Fibroblast of skin of right quadriceps (primary cell): ENCODE results near the gene TRAF6.

Experiments used
- DNase-seq: peaks from one replicate; pipeline ENCODE4 v3.0.0-alpha.2; 2013

TRAF6 gene

DNA sequence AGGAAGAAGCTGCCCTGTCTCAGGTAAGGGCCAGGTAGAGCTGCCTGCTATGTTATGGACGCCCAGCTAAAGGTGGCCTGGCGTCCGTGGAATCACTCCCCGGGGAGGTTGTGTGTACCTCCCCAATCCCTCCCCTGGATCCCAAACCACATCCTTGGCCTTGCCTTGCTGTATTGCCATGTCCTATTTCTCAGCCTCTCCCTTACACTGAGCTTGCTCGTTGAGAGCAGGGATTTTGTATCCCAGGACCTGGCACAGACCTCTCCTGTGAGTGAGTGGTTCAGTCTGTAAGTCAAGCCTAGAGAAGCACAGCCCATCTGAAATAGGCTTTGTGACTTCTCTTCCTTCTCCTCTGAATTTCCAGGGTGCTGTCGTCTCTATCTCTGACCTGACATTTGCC lies 53.9 kb downstream of the TRAF6 start:
- DNase-seq, result no peak

GRCh38 chr11:36455658-36456111 lies 54.4 kb downstream of the TRAF6 start:
- DNase-seq, result peak; percentile 98

DNA sequence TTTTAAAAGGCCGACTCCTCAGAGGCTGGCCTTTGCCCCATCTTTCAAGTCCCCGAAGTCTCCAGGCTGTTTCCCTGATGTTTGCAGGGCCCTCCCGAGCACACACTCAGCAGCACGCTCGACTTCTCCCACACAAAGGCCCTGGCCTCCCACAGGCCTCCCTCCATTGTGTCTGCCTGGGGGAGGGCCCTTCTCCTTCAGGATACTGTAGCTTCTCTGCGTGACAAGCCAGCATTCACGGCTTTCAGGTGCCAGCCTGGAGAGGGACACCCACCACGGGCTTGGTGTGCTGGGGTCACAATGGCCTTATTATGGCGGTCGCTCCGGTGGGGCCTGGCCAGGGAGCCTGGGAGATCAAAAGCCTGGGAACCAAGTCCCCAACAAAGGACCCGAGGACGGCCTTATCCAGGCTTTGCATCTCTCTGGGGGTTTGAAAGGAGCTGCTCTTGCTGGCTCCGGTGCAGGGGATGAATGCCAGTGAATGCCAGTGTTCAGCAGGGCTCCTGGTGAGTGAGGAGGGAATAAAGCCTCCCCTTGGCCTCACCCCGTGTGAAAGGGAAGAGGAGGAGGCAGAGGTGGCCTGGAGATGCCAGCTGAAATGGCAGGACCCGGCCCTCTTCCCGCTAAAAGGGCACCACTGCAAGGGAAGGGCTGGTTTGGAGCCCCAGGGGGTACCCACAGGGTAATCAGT lies 55.0 kb downstream of the TRAF6 start:
- DNase-seq, result no peak

GRCh38 chr11:36454551-36454940 lies 55.5 kb downstream of the TRAF6 start:
- no peak for DNase-seq

DNA sequence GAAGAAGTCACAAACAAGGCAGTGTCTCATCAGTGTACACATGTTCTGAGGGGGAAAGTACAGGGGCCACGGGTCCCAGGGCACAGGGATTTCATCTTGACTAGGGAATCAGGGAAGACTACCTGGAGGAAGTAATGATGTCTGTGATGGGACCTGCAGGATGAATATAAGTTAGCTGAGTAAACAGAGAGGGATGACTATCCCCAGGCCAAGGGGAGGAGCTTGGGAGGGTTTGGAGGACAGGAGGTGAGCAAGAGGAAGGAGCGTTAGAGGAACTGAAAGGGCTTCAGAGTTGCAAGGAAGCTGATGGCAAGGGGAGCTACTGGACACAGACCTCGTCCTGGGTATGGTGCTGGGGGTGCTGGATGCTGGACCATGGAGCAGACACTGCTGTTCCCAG lies 56.4 kb downstream of the TRAF6 start:
- no peak for DNase-seq

- DNase-seq, result no peak
Observed at GRCh38 chr11:36452961-36453360, 57.1 kb downstream of the TRAF6 start.

DNA sequence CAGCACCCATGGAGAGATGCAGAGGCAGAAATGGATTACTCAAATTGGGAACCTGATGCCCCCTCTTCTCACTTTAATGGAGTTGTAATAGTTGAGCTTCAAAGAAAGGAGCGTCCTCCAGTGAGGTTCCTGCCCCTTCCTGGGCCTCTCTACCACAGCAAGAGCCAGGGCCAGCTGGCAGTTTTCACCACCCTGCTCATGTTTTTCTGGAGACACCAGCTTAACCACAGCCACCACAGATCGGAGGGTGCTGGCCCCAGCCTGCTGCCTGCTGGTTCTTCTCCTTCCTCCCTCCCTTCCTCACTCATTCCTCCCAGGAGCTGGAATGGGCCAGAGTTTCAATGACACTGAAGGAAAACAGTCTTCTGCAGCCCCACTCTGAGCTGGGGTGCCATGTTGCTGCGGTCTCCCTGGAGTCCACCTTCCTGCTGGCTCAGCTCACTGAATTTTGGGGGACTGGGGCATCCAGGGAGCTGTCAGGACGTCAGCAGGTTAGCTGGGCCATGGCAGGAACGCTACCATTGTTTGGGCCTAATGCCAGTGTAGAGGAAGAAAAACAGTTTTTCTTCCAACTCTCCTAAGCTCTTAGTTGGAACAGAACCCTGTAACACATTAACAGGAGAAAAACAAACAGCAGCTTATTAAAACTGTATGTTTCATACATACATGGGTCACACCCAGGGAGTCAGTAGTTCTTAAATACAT lies 57.7 kb downstream of the TRAF6 start:
- DNase-seq, result peak; percentile 14

DNA sequence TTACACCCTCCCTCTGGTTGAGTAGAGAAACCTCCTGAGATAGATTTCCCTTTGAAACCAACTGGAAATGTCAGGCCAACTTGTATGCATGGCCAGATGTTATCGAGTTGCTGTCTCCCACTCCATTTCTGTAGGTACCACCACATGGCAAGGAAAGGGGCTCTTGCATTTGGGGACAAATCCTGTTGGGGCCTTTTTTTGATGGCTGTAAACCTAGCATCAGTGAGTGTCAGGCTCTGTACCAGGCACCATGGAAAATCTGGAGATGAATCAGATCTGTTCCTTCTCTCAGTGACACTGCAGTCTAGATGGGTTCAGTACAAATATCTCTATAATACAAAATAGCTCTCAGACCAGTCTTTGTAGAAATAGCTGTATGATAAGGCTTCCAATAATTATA lies 58.4 kb downstream of the TRAF6 start:
- DNase-seq, result no peak

- no peak for DNase-seq
Observed at GRCh38 chr11:36451045-36451444, 59.0 kb downstream of the TRAF6 start.

DNA sequence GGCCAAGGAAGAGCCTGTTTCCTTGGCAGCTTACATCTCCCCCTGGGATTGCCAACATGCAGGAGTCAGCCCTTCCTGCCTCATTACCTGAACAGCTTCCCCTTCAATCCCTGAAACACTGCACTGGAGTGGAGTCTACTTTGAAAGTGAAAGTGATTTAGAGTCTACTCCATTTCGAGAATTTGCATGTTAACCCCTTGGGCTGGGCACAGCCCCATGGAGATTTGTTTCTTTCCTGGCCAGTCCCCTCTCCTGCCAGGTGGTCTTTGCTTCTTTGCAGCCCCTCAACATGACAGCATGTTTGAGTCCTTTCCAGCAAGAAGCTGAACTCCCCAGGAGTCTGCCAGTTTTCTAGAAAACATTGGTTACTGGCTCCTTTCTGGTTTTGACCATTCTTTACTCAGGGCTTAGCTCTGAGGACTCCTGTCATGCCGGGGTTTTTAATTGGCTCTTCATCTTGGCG lies 59.9 kb downstream of the TRAF6 start:
- no peak for DNase-seq

GRCh38 chr11:36449561-36450096 lies 60.4 kb downstream of the TRAF6 start:
- no peak for DNase-seq

DNA sequence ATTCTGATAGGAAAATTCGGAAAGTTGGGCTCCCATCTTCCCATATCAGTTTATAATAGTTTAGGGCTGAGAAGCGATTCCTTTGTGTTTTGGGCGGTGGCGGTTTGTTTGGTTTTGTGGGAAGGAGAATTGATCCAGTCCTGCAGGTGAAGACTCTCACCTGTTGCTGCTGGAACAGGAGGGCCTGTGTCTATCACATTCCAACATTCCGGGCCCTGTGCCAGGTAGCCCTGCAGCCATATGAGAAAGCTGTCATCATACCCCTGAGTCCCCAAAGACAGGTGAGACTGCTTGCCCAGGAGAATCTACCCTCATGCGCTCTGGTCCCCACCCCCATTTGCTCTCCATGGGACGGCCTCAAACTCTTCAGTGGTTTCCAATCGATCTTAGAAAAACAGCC lies 62.1 kb downstream of the TRAF6 start:
- no peak for DNase-seq

GRCh38 chr11:36447514-36447913 lies 62.6 kb downstream of the TRAF6 start:
- DNase-seq, result peak; percentile 64

GRCh38 chr11:36446135-36446534 lies 63.9 kb downstream of the TRAF6 start:
- no peak for DNase-seq

DNA sequence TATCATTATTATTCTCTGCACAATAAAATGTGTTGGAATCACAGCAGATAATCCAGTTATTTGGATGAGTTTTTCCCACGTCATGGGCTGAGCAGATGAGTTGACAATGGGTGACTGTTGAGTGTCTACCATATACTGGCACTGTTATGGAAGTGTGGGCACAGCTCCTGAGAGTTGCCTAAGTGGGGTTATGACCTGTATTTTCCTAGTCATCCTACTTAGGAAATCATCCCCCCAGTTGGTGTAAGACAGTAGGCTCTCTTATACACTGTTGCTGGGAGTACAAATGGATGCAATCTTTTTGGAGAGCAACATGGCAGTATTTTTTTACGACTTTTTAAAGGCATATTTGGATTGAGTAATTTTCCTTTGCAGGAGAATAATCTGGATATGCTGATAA lies 66.4 kb downstream of the TRAF6 start:
- DNase-seq, result no peak

DNA sequence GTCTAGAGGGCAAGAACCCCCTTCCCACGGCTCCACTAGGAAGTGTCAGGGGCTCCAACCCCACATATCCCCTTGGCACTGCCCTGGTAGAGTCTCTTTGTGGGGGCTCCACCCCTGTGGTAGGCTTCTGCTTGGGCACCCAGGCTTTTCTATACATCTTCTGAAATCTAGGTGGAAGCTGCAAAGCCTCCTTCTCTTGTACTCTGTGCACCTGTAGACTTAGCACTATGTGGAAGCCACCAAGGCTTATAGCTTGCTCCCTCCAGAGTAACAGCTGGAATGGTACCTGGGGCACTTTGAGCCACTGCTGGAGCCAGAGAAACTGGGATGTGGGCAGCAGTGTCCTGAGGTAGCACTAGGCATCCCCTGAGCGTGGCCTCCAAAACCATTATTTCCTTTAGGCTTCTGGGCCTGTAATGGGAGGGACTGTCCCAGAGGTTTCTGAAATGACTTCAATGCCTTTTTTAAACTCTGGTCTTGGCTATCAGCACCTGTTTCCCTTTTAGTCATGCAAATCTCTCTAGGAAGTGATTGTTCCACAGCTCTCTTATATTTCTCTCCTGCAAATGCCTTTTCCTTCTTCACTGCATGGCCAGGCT lies 68.4 kb downstream of the TRAF6 start:
- no peak for DNase-seq

DNA sequence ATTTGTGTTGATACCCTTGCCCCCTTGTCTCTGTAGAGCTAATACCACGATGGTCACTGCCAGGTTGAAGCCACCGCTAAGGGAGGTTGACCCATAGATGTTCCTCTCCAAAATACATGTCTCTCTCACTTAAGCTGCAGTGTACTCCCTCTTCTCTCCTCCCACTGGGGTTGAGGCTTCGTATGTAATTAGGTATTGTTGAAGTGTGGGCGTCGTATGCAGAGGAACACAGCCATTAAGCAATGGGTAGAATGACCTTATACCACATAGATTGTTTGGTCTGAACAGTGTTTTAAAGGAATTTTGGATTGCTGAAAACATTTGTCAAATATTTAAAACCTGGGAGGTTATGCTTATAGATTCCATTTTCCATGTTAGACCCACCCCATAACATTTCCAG lies 71.9 kb downstream of the TRAF6 start:
- no peak for DNase-seq

DNA sequence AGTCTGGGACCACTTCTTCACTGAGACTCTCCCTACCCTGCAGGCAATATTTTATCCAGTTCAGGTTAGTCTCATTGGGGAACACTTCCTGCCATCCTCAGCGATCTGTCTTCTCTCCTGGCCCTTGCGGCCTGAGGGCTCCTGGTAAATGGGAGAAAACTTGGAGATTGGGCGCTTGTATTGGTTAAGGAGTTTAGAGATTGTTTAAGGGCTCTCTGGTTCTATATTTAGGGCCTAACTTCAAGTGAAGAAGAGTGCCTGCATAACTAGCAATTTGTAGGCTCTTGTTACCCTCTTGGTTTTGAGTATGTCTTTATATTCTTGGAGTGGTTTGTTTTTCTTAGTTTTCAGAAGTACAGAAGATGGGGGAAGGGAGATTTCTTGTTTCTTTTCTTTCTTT lies 72.7 kb downstream of the TRAF6 start:
- no peak for DNase-seq
